HG03575 (cell line): ENCODE measurements around the gene THADA.

ENCODE experiments used
- ATAC-seq: cut with Tn5 transposase; IDR thresholded peaks from one replicate; pipeline ENCODE4 v1.9.1; 2021; ENCODE audit not compliant: unreplicated experiment, insufficient number of reproducible peaks, low FRiP score; ENCODE audit errors: extremely low read depth

THADA gene

DNA sequence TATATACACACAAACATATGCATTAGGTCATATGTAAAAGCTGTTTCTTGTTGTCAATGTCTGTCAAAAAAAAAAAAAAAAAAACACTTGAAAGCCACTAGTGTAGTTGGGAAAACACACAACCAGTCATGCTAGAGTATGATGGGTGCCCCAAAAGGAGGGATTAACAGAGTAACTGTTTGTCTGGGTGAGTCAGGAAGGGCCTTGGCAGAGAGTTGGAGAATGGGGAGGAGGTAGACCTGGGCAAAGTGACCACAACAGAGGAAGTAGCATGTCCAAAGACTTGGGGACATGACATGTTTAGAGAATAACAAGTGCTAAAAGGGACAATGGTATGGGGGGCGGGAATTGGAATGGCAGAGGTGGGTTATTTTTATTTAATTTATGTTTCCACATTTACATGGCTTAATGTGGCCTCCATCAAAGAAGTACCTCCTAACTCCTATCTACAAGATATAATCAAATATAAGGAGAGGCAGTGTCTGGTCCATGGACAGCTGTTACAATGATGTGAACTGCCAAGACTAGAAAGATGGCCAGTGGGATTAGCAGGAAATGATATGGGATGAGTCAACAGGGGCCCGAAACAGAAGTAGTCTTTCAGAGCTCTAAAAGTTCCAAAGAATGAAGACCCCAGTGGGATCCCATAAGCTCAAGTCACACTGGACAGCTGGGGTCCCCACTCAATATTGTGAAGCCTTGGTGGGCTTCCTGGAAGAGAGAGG lies 269.6 kb downstream of the THADA start:
- no peak for ATAC-seq

GRCh38 chr2:43325107-43325811 lies 270.6 kb downstream of the THADA start:
- no peak for ATAC-seq

- no peak for ATAC-seq
Observed at GRCh38 chr2:43324259-43325106, 271.4 kb downstream of the THADA start.

DNA sequence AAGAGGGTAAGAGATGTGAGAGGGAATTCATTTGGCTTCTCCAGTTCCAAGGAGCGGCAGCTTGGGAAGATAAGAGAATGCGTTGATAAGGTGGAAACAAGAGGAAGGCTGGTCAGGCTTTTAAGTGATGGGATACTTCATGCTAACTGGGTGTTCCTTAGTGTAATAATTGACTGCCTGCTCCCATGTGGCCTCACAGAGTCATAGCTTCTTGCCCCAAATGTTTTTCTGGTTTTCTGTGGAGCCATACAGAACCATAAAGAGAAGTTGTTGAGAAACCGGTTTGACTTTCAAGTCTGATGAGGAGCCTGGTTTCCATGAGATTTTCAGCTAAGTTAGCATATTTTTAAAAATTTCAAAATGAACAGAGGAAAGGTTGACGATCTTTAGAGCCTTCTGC lies 272.0 kb downstream of the THADA start:
- ATAC-seq: no peak

DNA sequence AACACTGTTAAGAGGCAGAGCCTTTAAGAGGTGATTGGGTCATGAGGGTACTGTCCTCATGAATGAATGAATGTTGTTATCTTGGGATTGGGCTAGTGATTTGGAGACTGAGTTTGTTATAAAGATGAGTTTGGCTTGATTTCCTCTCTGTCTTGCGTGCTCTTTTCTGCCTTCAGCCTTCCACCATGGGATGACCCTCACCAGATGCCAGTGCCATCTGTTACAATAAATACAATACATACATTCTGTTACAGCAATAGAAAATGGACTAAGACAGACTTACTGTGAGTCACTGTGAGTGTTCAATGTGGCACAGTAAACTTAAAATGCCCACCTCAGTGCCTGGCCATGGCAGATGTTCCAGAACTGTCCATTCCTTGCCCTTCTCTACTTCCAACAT lies 274.4 kb downstream of the THADA start:
- no peak for ATAC-seq

DNA sequence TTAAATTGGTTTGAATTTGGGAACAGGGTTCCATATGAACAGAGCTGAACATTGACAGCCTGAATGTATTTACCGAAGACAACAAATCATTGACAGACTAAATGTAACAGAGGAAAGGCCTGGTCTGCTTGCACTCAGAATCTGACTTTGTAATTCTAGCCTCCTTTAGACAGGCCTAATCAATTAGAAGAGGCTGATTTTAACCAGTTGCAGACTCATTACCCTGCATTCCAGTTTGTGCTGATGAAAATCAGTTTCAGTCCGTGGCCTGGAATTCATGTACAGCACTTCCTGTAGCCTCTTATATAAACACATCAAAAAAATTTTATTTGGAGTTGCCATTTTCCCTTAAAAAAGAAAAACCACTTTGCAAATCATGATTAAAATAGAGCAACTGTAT lies 276.3 kb downstream of the THADA start:
- no peak for ATAC-seq

DNA sequence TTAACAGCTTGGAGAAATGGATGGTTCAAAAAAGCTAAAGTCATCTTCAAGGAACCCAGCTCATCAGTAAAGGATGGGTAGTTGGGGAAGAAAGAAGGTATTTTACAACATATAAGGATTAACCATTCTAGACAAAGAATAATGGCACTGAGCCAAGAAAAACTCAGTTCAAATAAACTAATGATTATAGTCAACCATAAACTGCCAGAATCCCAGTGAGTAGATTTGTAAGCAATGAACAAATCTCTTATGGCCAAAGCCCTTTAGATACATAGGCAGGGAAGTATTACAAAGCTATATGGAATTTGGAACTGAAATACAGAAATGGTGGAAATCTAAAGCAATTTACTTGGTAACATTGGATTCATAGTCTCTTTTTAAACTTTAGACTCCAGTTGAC lies 277.0 kb downstream of the THADA start:
- no peak for ATAC-seq

DNA sequence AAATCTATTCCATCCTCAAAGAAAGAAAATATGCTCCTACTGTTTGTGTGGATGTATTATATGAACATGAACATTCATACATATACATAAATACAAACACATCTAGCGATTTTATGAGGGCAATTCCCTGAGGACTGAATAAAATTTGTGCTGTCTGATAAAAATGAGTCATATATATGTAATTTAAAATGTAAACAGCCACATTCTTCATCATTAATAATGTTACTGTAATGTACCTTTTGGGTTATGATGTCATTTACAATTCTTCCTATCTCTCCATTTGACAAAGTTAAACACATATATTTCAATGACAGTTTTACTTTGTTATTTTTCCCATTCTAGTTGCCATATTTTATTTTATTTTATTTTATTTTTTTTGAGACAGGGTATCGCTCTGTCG lies 278.2 kb downstream of the THADA start:
- ATAC-seq: no peak

- ATAC-seq: no peak
Observed at GRCh38 chr2:43317194-43317593, 278.6 kb downstream of the THADA start.

DNA sequence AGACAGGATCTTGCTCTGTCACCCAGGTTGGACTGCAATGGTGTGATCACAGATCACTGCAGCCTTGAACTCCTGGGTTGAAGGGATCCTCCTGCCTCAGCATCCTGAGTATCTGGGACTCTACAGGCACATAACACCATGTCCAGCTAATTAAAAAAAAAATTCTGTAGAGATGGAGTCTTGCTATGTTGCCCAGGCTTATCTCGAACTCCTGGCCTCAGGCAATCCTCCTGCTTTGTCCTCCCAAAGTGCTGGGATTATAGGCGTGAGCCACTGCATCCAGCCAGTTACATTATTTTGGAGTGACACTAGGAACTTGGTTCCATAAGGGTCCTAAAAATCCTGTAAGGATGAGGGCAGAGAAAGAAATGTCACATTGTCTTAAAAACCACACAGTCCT lies 280.4 kb downstream of the THADA start:
- ATAC-seq: no peak

DNA sequence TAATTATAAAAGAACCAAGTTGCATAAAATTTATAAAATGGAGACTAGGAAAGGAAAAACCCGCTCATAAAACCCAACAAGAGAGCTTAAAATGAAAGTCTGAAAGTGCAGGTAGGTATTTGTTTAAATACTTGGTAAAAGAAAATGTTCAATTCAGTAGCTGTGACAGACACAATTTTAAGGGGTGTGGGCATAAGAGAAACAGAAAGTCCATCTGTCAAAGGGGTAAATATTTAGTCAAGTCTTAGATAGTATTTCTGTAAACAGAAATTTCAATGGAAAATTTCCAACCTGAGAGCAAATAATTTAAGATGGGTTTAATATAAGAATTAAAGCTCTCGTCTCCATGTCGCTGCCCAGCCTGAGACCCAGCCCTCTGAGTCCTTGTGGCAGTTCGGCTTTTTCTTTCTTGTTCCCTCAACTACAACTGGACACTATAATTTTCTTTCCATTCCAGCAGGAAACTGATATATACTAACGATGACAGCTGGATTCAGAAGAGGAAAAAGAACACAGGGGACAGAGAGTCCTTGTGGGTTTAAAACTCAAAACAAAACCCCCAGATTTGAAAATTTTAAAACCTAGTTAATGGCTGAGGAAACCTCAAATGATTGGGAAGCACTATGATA lies 281.4 kb downstream of the THADA start:
- no peak for ATAC-seq

- ATAC-seq: no peak
Observed at GRCh38 chr2:43313642-43314017, 282.2 kb downstream of the THADA start.

DNA sequence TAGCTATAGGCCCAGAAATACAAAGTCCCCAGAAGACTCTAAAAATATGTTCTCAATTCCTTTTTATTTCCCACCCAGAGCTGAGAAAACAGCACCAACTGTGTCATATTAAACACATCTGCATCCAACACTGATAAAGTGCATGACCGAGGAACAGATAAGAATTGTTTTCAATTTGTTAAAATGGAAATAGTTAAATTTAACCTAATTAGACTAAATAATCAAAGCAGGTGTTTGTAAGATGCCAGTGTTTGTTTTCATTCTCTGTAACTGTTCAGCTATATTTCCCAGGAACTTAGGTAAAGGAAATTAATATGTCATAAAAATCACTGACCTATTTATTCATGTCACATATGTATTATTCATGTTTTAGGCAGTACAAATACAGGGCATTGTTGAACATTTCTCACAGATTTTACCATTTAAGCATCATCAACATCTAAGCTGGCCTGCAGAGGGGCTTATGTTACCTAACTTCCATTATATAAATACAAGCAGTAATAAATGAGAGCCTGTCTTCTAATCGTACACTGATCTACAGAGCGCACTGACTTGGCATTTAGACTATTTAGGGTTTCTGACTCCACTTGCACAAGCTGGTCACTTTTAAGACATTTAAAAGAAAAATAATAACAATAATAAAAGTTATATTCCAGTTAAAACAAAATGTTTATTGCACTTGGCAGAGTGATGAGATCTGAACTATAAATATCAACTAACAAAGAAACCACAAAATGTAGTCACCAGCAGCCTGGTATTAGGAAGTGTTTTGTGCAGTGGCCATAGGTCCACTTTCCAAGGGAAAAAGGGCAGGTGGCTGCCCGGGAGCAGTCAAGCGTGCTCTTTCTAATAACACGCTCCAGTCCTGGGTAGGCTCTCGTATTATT lies 282.8 kb downstream of the THADA start:
- no peak for ATAC-seq

DNA sequence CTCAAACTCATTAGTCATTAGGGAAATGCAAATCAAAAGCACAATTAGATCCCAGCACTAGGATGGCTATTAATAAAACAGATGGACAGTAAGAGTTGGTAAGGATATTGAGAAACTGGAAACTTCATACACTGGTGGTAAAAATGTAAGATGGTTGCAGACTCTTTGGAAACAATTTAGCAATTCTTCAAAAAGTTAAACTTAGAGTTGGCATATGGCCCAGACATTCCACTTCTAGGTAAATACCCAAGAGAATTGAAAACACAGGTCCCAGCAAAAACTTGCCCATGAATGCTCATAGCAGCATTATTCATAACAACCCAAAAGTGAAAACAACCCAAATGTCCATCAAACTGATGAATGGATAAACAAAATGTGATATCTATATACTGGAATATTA lies 284.6 kb downstream of the THADA start:
- ATAC-seq: no peak

DNA sequence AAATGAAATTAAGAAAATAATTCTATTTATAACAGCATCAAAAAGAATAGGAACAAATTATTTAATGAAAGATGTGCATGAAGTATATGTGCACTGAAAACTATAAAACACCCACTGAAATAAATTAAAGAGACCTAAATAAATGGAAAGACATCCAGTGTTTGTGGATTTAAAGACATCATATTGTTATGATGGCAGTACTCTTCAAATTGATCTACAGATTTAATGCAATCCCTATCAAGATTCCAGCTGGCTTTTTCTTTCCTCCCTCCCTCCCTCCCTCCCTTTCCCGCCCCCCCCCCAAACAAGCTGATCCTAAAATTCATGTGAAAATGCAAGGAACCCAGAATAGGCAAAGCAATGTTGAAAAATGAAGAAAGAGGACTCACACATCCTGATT lies 285.9 kb downstream of the THADA start:
- no peak for ATAC-seq

DNA sequence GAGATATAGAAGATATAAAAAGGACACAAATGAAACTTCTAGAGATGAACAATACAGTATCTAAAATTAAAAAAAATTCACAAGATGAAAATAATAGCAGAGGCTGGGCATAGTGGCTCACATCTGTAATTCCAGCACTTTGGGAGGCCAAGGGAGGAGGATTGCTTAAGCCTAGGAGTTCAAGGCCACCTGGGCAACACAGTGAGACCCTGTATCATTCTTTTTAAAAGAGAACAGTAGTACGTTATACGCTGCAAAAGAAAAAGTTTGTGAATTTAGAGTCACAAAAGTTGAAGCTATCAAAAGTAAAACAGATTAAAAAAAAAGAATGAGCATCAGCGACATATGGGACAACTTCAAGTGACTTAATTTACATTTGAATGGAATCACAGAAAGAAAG lies 287.9 kb downstream of the THADA start:
- ATAC-seq: no peak

- no peak for ATAC-seq
Observed at GRCh38 chr2:43307046-43307445, 288.8 kb downstream of the THADA start.

- no peak for ATAC-seq
Observed at GRCh38 chr2:43306197-43306596, 289.6 kb downstream of the THADA start.

GRCh38 chr2:43305517-43305916 lies 290.3 kb downstream of the THADA start:
- ATAC-seq: no peak
